Tibial nerve (tissue), 4 donors: ENCODE measurements around the gene OAS1. TPM values are rescaled to one million over a fixed set of nuclear protein-coding genes. Genes with fewer than 3 reads are reported as not detected.

ENCODE experiments used
- DNase-seq, 2 donors: peaks; one replicate each; pipeline ENCODE4 v3.0.0-alpha.2; 2019; ENCODE audit warnings: low spot score in 2 of 2
- H3K27ac ChIP-seq, 4 donors: fragments of 200-600 bp; sonication (generic) in 3 of 4; one replicate each; pipeline ENCODE4 v1.5.1; 2017 to 2019; ENCODE audit warnings: mild to moderate bottlenecking in 1 of 4
- H3K27me3 ChIP-seq, 2 donors: fragments of 200-600 bp; sonication (generic) in 1 of 2; one replicate each; pipeline versions ENCODE4 v1.5.1 to v1.6.0; 2017 to 2019
- H3K36me3 ChIP-seq, 3 donors: fragments of 200-600 bp; sonication (generic); one replicate each; pipeline ENCODE4 v1.5.1; 2018 to 2019
- H3K4me1 ChIP-seq, 4 donors: fragments of 200-600 bp; sonication (generic) in 3 of 4; one replicate each; pipeline ENCODE4 v1.5.1; 2017 to 2019
- H3K4me3 ChIP-seq, 4 donors: fragments of 200-600 bp; sonication (generic) in 3 of 4; one replicate each; pipeline ENCODE4 v1.5.1; 2017 to 2019; ENCODE audit warnings: mild to moderate bottlenecking in 1 of 4, moderate library complexity in 1 of 4
- H3K9me3 ChIP-seq, 4 donors: fragments of 200-600 bp; sonication (generic) in 3 of 4; one replicate each; pipeline ENCODE4 v1.5.1; 2017 to 2019
- CTCF ChIP-seq, 5 experiments: fragments of 200-600 bp in 3 of 5; fragments of 450-650 bp in 2 of 5; sonication (generic) in 3 of 5; IDR thresholded peaks; one replicate each; pipeline ENCODE4 v1.5.1; 2016 to 2019; ENCODE audit warnings: antibody characterized with exemption in 5 of 5, mild to moderate bottlenecking in 3 of 5, moderate library complexity in 2 of 5
- EP300 ChIP-seq, 2 donors: sonication (generic); formaldehyde crosslinking; IDR thresholded peaks; one replicate each; pipeline ENCODE4 v1.6.1; 2017; ENCODE audit warnings: antibody characterized with exemption in 2 of 2, mild to moderate bottlenecking in 1 of 2
- POLR2A ChIP-seq, 2 donors: fragments of 450-650 bp; IDR thresholded peaks; one replicate each; pipeline ENCODE4 v1.6.1; 2017; ENCODE audit warnings: antibody characterized with exemption in 2 of 2, mild to moderate bottlenecking in 2 of 2, moderate library complexity in 2 of 2
- WGBS, 2 donors: methylation state at CpG; one replicate each; pipeline ENCODE4 v1.1.5; 2018; 5-methylcytosine and 5-hydroxymethylcytosine counted together
- total RNA-seq, 4 donors: library from RNA; depleted of rRNA; stranded (reverse); fragments of >200 nt; gene quantifications; one replicate each; pipeline ENCODE4 v1.1.0, GENCODE V29; 2016

Gene OAS1
- total RNA-seq, 4 donors from 2014 or later: 8.2 to 22.8 (median 11.3) TPM

GRCh38 chr12:112927925-112928324, 21.2 kb downstream of the OAS1 start:
- H3K4me3 ChIP-seq: no peak overlapping the region
- no peak overlapping the region for H3K27ac ChIP-seq
- peaks cover 0 to 14% (median 0%) of the 10 kb centered on the region in 3 donors for H3K36me3 ChIP-seq
- peaks cover 0 to 12% (median 0%) of the 10 kb centered on the region in 4 donors for H3K9me3 ChIP-seq
- DNase-seq: no peak
- H3K4me1 ChIP-seq: peaks cover 0 to 9% (median 0%) of the 10 kb centered on the region in 4 donors
- TF ChIP-seq EP300 (IDR thresholded peaks at IDR 0.05) (no peak), POLR2A (IDR thresholded peaks at IDR 0.05) (no peak), CTCF (IDR thresholded peaks at IDR 0.05) (no peak)
- WGBS, 2 donors: 74 to 79% methylated on average over 2 of the region's 2 CpGs
- no peaks in the 10 kb centered on the region for H3K27me3 ChIP-seq

GRCh38 chr12:112928978-112929377, 22.2 kb downstream of the OAS1 start:
- Histone ChIP-seq H3K27ac (no peak overlapping the region), H3K9me3 (peaks cover 0 to 12% (median 0%) of the 10 kb centered on the region in 4 donors), H3K27me3 (no peaks in the 10 kb centered on the region), H3K4me1 (peaks cover 0 to 9% (median 0%) of the 10 kb centered on the region in 4 donors), H3K4me3 (no peak overlapping the region), H3K36me3 (peaks cover 0 to 14% (median 0%) of the 10 kb centered on the region in 3 donors)
- TF ChIP-seq CTCF (IDR thresholded peaks at IDR 0.05): no peak
- no peak for TF ChIP-seq POLR2A (IDR thresholded peaks at IDR 0.05)
- TF ChIP-seq EP300 (IDR thresholded peaks at IDR 0.05): no peak
- DNase-seq: no peak
- 83 to 88% methylated on average over 1 of the region's 1 CpG for WGBS, 2 donors

GRCh38 chr12:112929715-112930114, 23.0 kb downstream of the OAS1 start:
- Histone ChIP-seq H3K4me1 (peaks cover 0 to 7% (median 0%) of the 10 kb centered on the region in 4 donors), H3K27me3 (no peaks in the 10 kb centered on the region), H3K36me3 (peaks cover 0 to 14% (median 0%) of the 10 kb centered on the region in 3 donors), H3K27ac (no peak overlapping the region), H3K4me3 (no peak overlapping the region), H3K9me3 (peaks cover 0 to 12% (median 0%) of the 10 kb centered on the region in 4 donors)
- 93% methylated on average over 3 of the region's 3 CpGs for WGBS, 2 donors
- TF ChIP-seq CTCF (IDR thresholded peaks at IDR 0.05): no peak
- no peak for TF ChIP-seq POLR2A (IDR thresholded peaks at IDR 0.05)
- TF ChIP-seq EP300 (IDR thresholded peaks at IDR 0.05): no peak
- DNase-seq: no peak

- no peak for DNase-seq
Observed at GRCh38 chr12:112930350-112930749, 23.6 kb downstream of the OAS1 start.

More at GRCh38 chr12:112930350-112930749, 23.6 kb downstream of the OAS1 start:
- Histone ChIP-seq H3K36me3 (peaks cover 0 to 14% (median 0%) of the 10 kb centered on the region in 3 donors), H3K27me3 (no peaks in the 10 kb centered on the region), H3K4me3 (no peak overlapping the region), H3K27ac (no peak overlapping the region), H3K9me3 (peaks cover 0 to 12% (median 0%) of the 10 kb centered on the region in 4 donors), H3K4me1 (peaks cover 0 to under 1% (median 0%) of the 10 kb centered on the region in 4 donors)
- 79 to 100% methylated on average over 2 of the region's 2 CpGs for WGBS, 2 donors
- TF ChIP-seq EP300 (IDR thresholded peaks at IDR 0.05) (no peak), CTCF (IDR thresholded peaks at IDR 0.05) (no peak), POLR2A (IDR thresholded peaks at IDR 0.05) (no peak)
